Measurements from ENCODE around the gene PAK6.
A peak's percentile ranks its signal among the peaks of the same experiment; 100 is the strongest.

The PAK6 gene

DNA sequence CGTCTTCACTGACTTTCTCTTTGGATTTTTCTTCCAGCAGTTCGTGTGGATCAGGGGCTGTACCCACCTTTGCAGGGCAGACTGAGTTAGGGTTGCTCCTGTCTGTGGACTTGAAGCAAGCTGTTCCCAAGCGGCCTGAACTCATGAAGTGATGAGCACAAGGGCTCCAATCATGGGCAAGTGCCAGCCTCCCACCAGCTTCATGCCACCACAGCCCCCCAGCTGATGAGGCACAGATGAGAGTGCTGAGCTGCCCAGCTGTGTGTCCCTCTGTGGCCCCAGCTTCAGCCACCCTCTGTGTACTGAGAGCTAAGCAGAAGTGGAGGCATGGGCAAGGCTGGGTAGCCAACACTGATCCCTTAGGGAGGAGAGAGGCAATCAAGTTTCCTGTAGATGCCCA, 72.1 kb downstream of the PAK6 start:
- no peak for DNase-seq (ENCODE audit: low read depth)

- DNase-seq (ENCODE audit: low read depth) = no peak
Observed at GRCh38 chr15:40312370-40313158, 73.7 kb downstream of the PAK6 start.

- no peak for DNase-seq (ENCODE audit: low read depth)
Observed at GRCh38 chr15:40313531-40314398, 74.9 kb downstream of the PAK6 start.

- no peak for DNase-seq (ENCODE audit: low read depth)
Observed at GRCh38 chr15:40314723-40315276, 75.9 kb downstream of the PAK6 start.

DNA sequence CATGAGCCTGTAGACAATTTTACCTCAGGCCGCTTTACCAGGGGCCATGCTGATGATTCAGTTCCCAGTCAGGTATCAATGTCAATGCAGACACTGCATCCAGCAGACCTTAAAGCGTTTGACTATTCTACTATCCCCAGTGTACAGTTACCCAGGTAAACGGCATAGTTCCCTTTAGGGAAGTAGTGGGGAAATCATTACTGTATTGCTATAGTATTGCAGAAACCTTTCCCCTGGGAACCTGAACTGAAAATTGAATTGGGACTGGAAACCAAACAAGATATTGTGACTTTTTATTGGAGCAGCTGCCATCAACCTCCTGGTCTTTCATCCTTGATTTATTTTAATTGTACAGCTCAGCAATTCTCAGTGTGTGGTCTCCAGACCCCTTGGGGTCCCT, 78.1 kb downstream of the PAK6 start:
- DNase-seq (ENCODE audit: low read depth) = no peak

DNA sequence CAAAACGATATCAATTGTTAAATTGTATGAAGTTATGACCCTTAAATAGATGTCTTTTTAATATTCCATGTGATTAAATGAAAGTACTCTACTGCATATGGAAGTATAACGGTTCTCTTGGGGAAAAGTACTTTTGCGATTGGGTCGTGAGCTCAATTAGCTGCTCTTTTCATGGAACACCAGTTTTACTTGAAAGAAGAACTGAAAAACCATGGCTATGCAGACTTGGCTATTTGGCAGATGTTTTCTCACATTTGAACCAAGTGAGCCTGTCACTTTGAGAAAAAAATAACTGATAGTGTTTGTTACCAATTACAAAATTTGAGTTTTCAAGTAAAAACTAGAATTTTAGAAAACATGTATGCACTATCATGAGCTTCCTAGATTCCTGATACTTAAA, 78.7 kb downstream of the PAK6 start:
- DNase-seq (ENCODE audit: low read depth) = no peak

GRCh38 chr15:40320409-40320808, 81.5 kb downstream of the PAK6 start:
- DNase-seq (ENCODE audit: low read depth) = no peak

DNA sequence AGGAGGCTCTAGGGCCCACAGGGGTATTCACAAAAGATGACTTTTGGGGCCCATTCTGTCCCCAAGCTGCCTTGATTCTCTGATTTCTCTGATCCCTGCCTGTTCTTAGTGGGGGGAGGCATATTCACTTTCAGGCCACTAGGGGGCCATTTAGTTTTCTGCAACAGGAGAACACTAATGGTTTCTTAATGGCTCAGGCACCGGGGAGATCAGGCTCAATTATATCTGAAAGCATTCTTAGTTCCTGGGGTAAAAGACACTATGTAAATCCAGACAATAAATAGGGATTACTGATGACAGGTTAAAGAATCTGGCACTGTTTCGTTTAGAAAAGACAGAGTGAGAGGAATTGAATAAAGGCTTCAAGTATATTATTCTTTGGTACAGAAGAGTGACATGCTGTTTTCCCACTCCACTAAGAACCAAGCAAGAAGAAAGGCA, 82.1 kb downstream of the PAK6 start:
- DNase-seq (ENCODE audit: low read depth) = no peak

- DNase-seq (ENCODE audit: low read depth) = no peak
Observed at GRCh38 chr15:40322531-40323238, 83.8 kb downstream of the PAK6 start.

- DNase-seq (ENCODE audit: low read depth) = peak; percentile 86
Observed at GRCh38 chr15:40323239-40323952, 84.5 kb downstream of the PAK6 start, which contains the start of gene INAFM2. INAFM2 (plus strand) TSS chr15:40323692; CDS start chr15:40324056, 364 bp downstream.

DNA sequence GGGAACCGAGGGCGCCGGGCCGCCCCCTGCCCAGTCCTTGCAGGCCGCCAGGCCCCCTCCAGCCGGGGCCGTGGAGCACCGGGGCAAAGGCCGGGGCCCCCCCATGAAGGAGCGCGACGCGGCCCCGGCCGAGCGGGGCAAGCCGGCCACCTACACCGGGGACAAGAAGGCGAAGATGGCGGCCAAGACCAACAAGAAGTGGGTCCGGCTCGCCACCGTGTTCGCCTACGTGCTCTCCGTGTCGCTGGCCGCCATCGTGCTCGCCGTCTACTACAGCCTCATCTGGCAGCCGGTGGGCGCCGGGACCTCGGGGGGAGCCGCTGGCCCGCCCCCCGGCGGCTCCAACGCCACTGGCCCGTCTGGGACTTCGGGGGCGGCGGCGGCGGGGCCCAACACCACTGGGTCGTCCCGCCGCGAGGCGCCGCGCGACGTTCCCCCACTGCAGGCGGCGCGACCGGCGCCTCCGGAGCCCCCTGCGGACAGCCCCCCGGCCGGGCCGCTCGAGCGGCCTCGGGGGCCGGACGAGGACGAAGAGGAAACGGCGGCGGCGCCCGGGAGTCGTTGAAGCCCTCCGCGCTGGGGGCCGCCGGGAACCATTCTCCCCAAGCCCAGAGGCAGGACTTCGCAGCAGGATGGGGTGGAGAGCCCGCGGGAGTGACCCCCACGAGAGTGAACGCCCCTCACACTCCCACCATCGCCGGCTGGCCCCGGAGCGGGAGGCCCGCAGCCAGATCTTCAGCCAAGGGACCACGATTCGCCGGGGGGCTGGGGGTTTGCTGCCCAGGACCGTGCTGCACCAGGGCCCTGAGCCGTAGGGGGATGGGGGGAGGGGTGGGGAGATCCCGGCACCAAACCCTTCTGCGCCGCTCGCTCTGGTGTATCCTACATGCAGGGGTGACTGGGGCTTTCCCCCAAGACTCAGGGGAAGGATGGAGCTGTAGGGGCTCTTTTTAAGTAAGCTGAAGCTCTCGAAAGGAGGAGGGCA, 85.4 kb downstream of the PAK6 start:
- DNase-seq (ENCODE audit: low read depth) = no peak

GRCh38 chr15:40325188-40325587, 86.3 kb downstream of the PAK6 start:
- no peak for DNase-seq (ENCODE audit: low read depth)

GRCh38 chr15:40325700-40326099, 86.8 kb downstream of the PAK6 start:
- DNase-seq (ENCODE audit: low read depth) = no peak

Measured in activated T-helper 1 cell treated with Interleukin-2 at 50 U/mL for 16 hours (primary cell).